GM18511 (cell line): ENCODE results near the gene PTPRM.

Experiments used
- ATAC-seq: cut with Tn5 transposase; IDR thresholded peaks from one replicate; pipeline ENCODE4 v1.9.1; 2021; ENCODE audit warnings: mild to moderate bottlenecking, moderate library complexity; ENCODE audit not compliant: unreplicated experiment

The PTPRM gene

DNA sequence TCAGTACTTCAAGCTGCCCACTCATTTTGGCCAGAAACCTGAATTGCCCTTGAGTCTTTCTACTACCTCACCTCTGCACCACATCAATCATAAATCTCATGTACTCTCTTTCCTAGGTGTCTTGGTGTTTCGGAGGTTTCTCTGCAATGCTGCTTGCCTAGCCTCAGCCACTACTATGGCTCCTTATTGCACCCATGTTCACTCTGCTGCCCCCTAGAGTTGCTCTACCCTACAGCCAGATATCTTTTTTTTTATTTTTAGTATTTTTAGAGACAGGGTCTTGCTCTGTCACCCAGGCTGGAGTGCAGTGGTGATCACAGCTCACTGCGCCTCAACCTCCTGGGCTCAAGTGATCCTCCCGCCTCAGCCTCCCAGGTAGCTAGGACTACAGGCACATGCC lies 413.0 kb downstream of the PTPRM start:
- no peak for ATAC-seq

DNA sequence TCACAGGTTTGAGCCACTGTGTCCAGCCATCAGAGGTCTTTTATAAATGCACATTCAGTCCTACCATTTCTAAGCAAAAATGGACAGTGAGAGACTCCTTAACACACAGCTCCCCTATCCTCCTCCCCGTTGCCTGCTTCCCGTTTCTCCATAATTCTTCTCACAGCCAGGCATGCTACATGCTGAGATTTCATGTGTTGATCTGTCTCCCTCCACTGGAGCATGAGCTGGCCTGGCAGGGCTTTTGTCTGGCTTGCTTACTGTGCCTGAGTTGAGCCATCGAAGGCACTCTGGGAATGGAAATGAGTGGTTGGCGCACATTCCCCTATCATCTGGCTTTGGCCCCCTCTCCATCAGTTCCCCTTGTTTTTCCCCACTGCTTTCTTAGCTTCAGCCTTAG lies 413.5 kb downstream of the PTPRM start:
- ATAC-seq: no peak

DNA sequence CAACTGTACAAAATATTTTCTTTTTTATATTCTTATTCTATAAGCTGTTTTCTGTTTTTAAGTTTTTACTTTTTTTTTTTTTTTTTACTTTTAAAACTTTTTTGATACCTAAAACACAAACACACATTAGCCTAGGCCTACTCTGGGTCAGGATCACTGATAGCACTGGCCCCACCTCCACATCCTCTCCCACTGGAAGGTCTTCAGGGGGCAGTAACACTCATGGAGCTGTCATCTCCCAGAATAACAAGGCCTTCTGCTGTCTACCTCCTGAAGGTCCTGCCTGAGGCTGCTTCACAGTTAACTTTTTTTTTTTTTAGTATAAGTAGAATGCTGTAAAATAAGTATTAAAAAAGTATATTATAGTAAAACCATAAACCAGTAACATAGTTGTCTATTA lies 415.1 kb downstream of the PTPRM start:
- ATAC-seq: no peak

DNA sequence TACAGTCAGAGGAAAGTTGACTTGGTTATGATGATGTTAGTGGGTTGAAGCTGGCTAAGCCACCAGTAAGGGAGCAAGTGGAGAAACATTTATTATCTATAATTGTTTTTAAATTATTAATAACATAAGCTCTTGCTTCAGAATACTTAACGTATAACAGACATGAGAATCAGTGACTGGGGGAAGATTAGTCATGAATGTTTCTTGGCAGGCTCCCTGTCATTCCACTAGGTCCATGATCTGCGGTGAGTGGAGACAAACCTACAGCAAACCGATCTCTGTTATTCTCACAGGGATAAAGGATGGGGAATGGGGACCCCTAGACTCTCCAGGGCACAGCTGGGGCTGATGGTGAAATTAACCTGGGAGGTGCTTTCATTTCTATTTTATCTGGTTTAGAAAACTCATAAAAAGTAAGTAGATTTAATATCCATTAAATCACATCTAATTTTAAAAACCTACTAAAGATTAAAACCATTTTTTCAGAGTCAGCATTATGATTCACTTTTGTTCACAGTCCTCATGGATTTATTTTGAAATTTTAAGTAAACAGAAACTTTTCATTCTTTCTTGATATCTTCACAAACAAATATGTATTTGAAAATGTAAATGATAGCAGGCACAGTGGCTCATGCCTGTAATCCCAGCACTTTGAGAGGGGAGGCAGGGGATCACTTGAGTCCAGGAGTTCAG lies 420.3 kb downstream of the PTPRM start:
- ATAC-seq: no peak

DNA sequence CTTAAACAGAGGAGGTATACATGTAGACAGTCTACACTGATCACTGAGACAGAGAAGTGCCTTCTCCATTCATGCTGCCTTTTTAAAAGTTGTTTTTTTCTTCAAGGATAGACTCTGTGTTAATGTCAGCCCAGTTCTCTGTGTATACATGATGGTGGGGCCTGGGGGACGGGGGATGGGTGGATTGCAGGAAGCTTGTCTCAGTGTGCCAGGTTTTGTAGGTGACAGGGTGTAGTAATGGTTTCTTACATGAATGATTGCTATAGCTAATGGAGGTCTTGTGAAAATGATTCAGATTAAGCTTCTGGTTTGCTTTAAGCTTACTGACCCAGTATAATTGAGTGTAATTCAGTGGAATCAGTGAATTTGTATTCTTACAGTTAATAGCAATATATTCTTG lies 423.6 kb downstream of the PTPRM start:
- no peak for ATAC-seq

DNA sequence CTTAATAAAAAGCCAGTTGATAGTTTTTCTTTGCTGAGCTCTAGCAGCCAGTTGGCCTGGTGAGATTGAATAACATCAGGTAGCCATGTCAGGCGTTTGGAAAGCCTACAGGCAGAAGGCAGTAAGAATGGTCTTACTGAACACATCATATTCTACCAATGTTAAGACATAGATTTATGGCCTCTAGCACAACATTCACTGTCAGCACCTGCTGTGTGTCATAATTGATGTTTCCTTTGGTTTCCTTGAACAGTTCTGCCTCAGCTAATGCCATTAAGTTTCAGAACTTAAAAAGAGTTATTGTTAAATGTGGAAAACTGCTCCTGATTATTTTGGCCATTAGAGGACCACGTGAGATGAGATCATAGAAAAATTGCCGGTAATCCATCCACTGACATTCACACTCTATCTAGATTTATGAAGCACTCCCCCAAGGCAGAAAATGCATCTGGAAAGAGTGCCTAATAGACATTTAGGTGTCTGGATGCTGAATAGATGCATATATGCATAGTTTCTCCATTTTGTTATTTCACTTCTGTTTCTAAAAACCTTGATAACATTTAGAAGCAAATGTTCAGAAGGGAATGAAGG lies 434.7 kb downstream of the PTPRM start:
- ATAC-seq: no peak

DNA sequence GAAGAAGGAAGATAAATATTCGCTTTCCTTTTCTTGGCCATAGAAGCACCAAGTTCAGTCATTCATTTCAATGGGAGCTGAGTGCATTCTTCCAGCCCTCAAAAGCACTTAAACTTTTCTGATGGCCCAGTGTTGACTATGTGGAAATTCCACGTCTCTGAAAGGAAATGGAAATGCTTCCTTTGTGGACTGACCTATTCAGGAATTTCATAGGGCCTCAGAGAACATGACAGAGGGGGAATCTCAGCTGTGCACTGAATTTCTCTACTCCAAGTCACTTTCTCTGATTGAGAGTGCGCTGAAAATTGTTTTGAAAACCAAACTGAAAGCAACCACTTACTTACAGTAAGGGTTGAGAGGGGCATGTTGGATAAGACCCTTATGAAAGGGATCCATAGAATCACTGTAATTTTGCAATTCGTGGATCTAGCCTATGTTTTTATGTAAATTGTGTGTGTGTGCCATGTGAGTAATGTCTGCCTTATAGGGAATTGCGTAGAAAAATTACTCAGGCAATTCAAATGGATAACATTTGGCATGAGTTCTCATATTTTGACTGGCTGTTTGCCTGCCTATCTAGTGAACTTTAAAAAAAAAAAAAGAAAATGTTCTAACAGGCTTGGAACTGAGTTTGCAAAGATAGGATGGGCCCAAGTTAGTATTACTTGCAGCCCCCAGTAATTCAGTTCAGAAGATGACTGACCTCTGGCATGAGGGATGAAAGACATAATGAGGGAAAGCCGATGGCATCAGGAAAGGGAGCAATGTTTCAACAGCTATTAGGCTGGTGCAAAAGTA lies 437.0 kb downstream of the PTPRM start:
- ATAC-seq: no peak

DNA sequence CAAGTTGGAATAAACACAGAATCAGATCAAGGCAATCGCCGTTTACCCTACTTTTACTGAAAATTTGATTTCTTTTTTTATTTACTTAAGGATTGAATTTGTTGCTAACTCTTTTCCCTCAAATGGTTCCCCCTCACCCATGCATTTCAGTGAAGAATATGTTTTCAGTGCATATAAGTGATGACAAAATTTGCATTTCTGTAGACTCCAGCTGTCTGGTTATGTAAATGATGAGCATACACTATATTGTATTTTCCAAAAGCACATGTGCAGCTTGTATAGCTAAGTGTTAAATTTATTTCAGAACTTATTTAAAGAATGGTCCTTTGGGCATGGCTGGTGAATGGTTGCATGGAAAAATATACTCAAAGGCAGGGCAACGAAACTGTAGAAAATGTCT lies 437.7 kb downstream of the PTPRM start:
- ATAC-seq: no peak

DNA sequence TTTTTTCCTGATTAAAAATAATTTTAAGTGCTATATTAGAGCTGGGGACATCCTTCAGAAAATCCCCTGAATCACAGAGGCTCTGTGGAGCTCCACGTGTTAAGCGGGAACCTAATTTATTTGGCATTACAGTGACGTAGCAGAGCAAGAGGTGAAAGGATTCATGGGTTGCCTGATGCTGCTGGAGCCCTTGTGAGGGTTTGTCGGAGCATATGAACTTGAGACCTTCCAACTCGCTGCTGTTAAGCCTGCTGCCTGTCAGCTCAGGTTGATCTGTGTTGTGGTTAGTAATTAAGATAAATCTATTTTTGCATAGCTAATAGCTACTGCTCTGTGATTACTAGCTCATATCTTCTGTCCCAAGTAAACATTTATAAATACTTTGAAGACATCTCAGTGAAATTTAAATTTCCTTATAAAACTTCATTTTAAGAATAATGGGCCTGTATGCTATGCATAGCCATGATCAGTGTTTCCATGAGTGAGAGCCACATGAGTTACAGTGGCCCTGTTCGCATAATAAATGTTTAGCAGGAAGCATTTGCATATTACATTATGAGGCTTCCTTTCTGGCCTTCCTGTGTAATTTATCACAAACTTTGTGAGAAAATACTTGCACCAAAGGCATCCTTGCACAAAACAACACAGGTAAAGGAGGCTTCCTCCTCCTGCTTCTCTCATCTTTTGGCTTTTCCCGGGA lies 438.9 kb downstream of the PTPRM start:
- no peak for ATAC-seq

DNA sequence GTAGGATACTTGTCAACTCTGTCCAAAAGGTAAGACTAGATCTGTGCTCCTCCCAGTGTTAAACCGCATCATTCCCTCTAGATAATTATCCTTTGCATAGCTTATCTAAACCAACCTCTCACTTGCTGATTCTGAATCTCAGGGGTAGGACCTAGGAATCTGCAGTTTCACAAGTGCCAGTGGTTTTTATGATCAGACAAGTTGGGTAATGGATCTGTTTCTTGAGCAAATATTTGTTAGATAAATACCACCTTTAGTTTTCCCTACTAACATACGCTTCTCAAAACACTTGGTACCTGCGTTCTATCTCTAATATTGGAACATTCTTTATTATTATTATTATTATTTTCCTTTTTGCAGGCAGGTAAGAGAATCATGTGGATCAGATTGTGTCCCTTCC lies 439.9 kb downstream of the PTPRM start:
- no peak for ATAC-seq

DNA sequence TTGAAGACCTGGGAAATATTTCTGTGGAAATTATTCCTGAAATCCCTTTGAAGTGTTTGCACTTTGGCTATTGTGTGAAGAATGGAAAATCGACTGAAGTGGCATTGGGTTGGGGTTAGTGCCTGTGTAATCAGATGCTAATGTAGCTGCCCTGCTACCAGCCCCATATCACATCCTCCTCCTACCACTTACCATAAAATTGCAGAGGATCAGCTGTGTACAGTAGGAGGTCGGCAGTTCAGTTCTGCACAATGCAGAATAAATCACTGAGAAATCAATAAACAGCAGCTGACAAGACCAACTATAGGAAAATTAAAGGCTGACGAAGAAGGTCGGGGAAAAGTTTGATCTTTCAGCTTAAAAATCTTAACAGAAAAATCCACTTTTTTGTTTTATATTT lies 440.9 kb downstream of the PTPRM start:
- no peak for ATAC-seq

DNA sequence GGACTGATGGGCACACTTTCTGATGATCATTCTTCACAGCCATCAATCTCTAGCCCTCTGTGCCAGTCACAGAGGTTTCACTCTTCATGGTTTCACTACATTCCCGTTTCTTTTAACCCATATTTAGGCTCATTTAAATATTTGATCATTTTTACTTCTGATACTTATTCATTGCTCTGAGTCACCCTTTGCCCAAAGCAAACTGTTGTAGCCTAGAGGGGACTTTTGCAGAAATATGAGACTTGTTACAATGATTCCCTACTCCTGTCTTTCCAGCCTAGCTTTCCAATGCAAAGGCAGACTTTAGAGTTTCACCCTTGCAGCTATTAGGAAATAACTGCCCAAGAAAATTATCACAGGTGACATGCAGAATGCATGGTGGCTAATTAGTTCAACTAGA lies 444.2 kb downstream of the PTPRM start:
- no peak for ATAC-seq

DNA sequence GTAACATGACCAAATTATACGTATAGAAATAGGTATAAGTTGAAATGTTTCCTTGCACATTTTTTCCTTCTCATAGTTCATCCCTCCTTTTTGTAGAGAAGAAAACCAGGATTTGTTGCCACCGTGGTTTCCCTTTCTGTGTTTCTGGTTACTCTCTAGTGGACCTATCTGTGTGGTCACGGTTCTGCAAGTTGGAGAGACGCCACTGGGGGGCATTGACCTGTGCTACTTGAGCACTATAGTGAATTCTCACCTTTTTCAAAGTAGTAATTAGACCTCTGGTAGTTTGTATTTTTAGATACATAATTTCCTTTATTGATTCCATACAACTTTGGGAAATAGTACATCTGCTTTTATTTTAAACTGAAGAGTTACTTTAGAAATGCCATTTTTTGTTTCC lies 444.8 kb downstream of the PTPRM start:
- ATAC-seq: no peak

DNA sequence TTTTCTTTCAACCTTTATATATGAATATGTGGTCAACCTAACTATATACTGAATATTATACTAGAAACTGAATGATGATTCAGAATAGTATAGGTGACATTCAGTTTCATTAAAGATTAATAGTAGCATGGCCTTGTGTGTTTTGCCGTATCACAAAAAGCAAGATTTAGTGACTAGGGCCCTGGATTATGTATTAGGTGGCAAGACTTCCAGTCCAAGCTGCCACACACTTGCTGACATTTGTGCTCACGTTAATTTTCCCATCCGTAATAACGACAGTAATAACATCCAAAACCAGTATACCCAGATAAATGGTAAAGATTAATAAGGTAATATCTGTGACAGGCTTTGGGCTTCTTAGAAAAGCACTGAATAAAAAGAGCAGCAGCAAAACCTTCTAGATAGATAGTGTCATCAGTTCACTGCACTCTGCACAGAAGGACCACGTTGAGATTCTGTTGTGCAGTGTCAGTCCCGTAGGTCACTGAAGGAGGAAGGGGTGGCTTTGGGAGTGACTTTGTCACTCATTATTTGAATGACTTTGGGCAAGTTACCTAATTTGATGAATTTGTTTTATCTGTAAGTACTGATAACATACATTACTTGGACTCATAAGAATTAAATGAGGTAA lies 451.7 kb downstream of the PTPRM start:
- ATAC-seq: no peak

DNA sequence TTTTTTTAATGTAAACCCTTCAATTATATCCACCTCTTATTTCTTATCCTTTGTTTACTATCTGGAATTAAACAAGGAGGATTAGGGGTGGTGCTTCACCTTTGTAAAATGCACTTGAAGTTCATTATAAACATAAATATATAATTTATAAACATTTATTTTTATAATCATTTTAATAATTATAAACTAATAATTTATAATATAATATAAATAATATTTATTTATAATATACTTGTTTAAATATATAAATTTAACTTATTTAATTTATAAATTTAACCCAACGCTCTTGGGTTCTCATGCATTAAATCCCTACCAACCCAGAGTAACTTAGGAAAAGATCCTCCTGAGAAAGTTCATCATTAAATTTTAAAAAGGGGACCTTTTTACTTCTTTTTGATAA lies 452.5 kb downstream of the PTPRM start:
- ATAC-seq: no peak

DNA sequence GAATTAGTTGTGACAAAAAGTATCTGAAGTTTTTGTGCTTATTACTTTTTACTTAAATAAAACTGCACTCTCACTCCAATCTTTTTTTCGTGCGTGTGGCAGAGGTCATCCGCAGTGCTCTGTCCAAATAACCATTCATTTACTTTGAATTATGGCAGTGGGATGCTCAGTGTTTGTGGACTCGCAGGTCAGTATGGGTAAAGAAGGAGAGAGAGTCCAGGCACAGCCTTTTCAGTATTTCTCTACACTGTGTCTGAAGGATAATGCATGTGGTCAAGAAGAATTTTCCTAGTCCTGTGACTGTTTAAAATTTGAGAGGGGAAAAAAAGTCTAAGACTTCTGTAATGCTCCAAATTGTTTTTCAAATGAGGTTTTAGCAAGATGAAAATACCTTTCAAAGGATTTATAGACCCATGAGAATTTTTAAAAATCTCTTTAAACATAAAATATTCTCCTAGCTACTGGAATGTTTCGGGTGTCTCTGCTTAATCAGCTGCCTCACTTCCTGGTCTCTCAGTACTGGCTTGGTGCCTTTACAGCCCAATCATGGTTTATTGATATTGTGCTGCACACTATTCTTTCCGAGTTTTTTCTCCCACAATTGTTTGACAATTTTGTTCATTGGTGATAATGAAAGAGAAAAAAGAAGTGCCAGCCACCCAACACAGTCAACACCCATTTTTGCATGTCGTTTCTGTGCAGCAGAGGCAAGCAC lies 453.2 kb downstream of the PTPRM start:
- ATAC-seq: no peak

DNA sequence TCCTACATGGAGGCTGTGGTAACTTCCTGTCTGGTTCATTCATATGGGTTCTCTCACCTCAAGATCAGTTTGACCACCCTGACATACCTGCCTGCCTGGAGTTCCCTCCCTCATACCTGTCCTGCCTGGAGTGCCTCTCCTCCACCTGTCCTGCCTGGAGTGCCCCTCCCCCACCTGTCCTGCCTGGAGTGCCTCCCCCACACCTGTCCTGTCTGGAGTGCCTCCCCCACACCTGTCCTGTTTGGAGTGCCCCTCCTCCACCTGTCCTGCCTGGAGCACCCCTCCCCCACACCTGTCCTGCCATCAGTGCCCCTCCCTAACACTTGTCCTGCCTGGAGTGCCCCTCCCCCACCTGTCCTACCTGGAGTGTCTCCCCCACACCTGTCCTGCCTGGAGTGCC lies 461.9 kb downstream of the PTPRM start:
- no peak for ATAC-seq

DNA sequence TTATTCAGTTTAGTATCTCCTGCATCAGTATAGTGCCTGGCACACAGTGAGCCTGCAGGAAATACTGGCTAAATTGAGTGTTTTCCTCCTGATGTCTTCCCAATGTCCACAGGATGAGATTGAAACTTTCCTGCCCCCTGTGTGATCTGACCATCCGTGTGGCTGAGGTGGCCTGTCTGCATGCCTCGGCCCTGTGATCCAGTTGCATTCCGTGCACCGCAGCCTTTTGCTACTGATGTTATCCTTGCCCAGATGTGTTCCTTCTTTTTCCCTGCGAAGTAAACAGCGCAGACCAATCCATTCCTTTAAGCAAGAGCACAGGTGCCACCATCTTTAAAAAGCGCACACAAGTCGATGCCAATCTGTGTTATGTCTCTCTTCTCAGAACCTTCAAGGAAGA lies 462.6 kb downstream of the PTPRM start:
- ATAC-seq: no peak

DNA sequence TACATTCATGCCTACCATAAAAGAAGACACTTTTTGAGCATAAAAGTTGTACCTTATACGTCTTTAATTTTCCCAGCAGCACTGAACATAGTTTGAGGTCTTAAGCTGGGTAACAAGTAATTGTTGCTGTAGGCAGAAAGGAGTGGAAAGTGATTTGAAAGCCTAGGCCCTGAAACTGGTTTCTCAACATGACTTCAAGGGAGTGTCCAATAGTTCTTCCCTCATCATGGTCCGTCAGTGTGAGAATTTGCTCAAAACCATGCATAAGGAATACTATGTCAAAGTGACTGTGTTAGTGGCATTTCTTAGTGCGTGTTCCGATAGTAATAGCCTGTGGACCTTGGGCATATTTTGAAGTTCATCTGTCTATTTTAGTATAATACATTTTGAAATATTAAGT lies 463.1 kb downstream of the PTPRM start:
- ATAC-seq: no peak

DNA sequence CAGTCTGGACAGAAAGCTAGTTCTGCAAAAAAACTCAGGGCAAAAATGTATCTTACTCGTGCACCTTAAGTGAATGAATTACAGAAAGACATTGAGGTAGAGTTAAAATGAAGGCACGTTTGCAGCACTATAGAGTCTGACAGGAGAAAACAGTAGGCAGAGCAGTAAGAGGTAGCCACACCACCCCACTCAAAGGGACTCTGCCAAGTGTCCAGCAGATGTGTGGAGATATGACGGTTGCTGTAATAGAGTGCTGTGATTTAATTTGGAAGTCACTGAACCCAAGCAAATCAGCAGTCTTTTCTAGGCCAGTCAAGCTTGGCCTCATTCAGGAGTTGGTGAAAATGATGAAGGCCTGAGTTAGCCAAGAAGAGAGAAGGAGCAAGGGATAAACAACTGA lies 464.4 kb downstream of the PTPRM start:
- no peak for ATAC-seq

DNA sequence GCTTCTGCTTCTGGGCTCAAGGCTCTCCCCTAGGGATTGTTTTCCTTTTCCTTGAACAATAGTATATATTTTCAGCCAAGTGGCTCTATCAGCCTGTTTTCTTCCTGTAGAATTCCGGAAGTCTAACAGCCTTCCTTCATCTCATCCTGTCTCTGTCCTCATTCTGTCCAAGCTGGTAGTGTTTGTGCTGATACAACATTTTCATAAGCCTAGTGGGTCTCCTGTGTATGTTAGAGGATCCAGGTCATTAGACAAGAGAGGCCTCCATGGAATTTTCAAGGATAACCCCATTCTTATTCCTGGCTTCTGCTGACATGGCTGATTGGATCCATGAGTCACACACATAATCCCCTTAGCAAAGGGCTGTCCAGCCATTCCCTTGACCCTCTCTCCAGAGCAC lies 467.6 kb downstream of the PTPRM start:
- ATAC-seq: no peak
